Mammary epithelial cell (primary cell): ENCODE data around the gene AKAP13.

ENCODE experiments used
- EZH2 ChIP-seq: IDR thresholded peaks from 2 replicates; pipeline ENCODE4 v1.6.1; 2012; ENCODE audit warnings: low read length, inconsistent platforms, borderline replicate concordance
- TF ChIP-seq, protein P1 (sequence below), 2 donors: IDR thresholded peaks in 1 of 2; conservative IDR thresholded peaks in 1 of 2; 2 replicates each; pipeline ENCODE4 v1.5.1; 2011 to 2012; ENCODE audit warnings: inconsistent platforms in 2 of 2, low read length in 2 of 2, mild to moderate bottlenecking in 2 of 2, control low read depth in 1 of 2, low read depth in 1 of 2; ENCODE audit not compliant: insufficient read depth in 1 of 2; ENCODE audit errors: extremely low read depth in 1 of 2

DNA sequence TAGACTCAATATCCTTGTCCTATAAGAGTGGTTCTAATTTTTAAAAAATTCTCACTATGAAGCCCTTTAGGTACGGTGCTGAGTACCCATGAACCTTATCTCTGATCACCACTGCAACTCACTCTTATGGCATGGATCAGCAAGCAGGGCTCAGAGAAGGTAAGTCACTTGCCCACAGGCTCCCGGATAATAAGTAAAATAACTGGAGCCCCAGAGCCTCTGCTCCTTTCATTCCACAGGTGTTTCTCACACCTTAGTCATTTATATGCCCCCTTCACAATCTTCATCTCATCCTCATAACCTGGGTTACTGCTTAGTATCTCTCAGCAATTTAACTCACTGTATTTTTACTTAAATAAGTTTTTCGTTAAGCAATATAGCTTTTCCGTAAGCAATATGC is 28.4 kb upstream of the AKAP13 start:
- TF ChIP-seq, protein P1, sequence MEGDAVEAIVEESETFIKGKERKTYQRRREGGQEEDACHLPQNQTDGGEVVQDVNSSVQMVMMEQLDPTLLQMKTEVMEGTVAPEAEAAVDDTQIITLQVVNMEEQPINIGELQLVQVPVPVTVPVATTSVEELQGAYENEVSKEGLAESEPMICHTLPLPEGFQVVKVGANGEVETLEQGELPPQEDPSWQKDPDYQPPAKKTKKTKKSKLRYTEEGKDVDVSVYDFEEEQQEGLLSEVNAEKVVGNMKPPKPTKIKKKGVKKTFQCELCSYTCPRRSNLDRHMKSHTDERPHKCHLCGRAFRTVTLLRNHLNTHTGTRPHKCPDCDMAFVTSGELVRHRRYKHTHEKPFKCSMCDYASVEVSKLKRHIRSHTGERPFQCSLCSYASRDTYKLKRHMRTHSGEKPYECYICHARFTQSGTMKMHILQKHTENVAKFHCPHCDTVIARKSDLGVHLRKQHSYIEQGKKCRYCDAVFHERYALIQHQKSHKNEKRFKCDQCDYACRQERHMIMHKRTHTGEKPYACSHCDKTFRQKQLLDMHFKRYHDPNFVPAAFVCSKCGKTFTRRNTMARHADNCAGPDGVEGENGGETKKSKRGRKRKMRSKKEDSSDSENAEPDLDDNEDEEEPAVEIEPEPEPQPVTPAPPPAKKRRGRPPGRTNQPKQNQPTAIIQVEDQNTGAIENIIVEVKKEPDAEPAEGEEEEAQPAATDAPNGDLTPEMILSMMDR (conservative IDR thresholded peaks at IDR 0.05 in 1 of 2, IDR thresholded peaks at IDR 0.05 in 1 of 2; ENCODE audit: extremely low read depth in 1 of 2, insufficient read depth in 1 of 2, low read depth in 1 of 2, low read length in 2 of 2): no peak
- no peak for TF ChIP-seq EZH2
